ENCODE measurements around the gene PELI3.

Gene PELI3

GRCh38 chr11:66480117-66480938, 13.6 kb downstream of the PELI3 start, which contains the start of gene DPP3:
DPP3 (plus strand) TSS chr11:66480434; CDS start chr11:66482201, 1,767 bp downstream.
- TF ChIP-seq CTCF (IDR thresholded peaks at IDR 0.05; ENCODE audit: low read depth, low read length): no peak
- TF ChIP-seq POLR2A (IDR thresholded peaks at IDR 0.05; ENCODE audit: extremely low read depth, insufficient read length): peak; percentile 93
- peak; percentile 54 for TF ChIP-seq MAX (IDR thresholded peaks at IDR 0.05; ENCODE audit: low read depth, low read length)
- peak; percentile 60 for TF ChIP-seq MYC (IDR thresholded peaks at IDR 0.05; ENCODE audit: low read depth, low read length)
- H3K4me3 ChIP-seq (ENCODE audit: low read depth, low read length): peak within 1 kb of the TSS; percentile 92
- DNase-seq (ENCODE audit: low read depth): peak; percentile 99

- TF ChIP-seq CTCF (IDR thresholded peaks at IDR 0.05; ENCODE audit: low read depth, low read length) (no peak), MAX (IDR thresholded peaks at IDR 0.05; ENCODE audit: low read depth, low read length) (no peak), POLR2A (IDR thresholded peaks at IDR 0.05; ENCODE audit: extremely low read depth, insufficient read length) (no peak), MYC (IDR thresholded peaks at IDR 0.05; ENCODE audit: low read depth, low read length) (no peak)
- no peak overlapping the region for H3K4me3 ChIP-seq (ENCODE audit: low read depth, low read length)
- DNase-seq (ENCODE audit: low read depth): no peak
These were observed 18.2 kb downstream of the PELI3 start for GRCh38 chr11:66484806-66485380.

- no peak for DNase-seq (ENCODE audit: low read depth)
- TF ChIP-seq MAX (IDR thresholded peaks at IDR 0.05; ENCODE audit: low read depth, low read length): no peak
- TF ChIP-seq CTCF (IDR thresholded peaks at IDR 0.05; ENCODE audit: low read depth, low read length): no peak
- no peak for TF ChIP-seq MYC (IDR thresholded peaks at IDR 0.05; ENCODE audit: low read depth, low read length)
- no peak for TF ChIP-seq POLR2A (IDR thresholded peaks at IDR 0.05; ENCODE audit: extremely low read depth, insufficient read length)
- no peak overlapping the region for H3K4me3 ChIP-seq (ENCODE audit: low read depth, low read length)
These were observed 22.3 kb downstream of the PELI3 start for GRCh38 chr11:66488957-66489356.

- no peak overlapping the region for H3K4me3 ChIP-seq (ENCODE audit: low read depth, low read length)
- TF ChIP-seq CTCF (IDR thresholded peaks at IDR 0.05; ENCODE audit: low read depth, low read length): no peak
- no peak for DNase-seq (ENCODE audit: low read depth)
These were observed 22.9 kb downstream of the PELI3 start for GRCh38 chr11:66489636-66490035.

- DNase-seq (ENCODE audit: low read depth): no peak
- TF ChIP-seq CTCF (IDR thresholded peaks at IDR 0.05; ENCODE audit: low read depth, low read length) (peak; percentile 48), POLR2A (IDR thresholded peaks at IDR 0.05; ENCODE audit: extremely low read depth, insufficient read length) (no peak)
- H3K4me3 ChIP-seq (ENCODE audit: low read depth, low read length): no peak overlapping the region
These were observed 24.7 kb downstream of the PELI3 start for GRCh38 chr11:66491315-66491935.

Data from NB4 (cell line).